Measurements from ENCODE around the gene ZNF385B. TPM values are rescaled to one million over a fixed set of nuclear protein-coding genes. Genes with fewer than 3 reads are reported as not detected.

ZNF385B gene
- total and polyA plus RNA-seq, 7 donors = 0.35 to 5.6 (median 3.0) TPM; not detected in 1

GRCh38 chr2:179438654-179439053, 422.8 kb downstream of the ZNF385B start:
- H3K36me3 ChIP-seq = no peaks in the 10 kb centered on the region
- 55 to 62% methylated on average over 4 of the region's 4 CpGs for WGBS, 2 donors
- TF ChIP-seq EP300 (IDR thresholded peaks at IDR 0.05) (no peak), CTCF (IDR thresholded peaks at IDR 0.05) (no peak), POLR2AphosphoS5 (IDR thresholded peaks at IDR 0.05) (no peak), POLR2A (IDR thresholded peaks at IDR 0.05) (no peak)
- H3K4me3 ChIP-seq = no peak overlapping the region
- no peaks in the 10 kb centered on the region for H3K9me3 ChIP-seq
- no peak for DNase-seq
- intact Hi-C loops (cut with DNase I) = no loop called here
- no peaks in the 10 kb centered on the region for H3K27me3 ChIP-seq
- no peak overlapping the region for H3K27ac ChIP-seq
- H3K4me1 ChIP-seq = no peaks in the 10 kb centered on the region

- TF ChIP-seq POLR2A (IDR thresholded peaks at IDR 0.05) (no peak), CTCF (IDR thresholded peaks at IDR 0.05) (no peak), EP300 (IDR thresholded peaks at IDR 0.05) (no peak), POLR2AphosphoS5 (IDR thresholded peaks at IDR 0.05) (no peak)
- Histone ChIP-seq H3K27me3 (no peaks in the 10 kb centered on the region), H3K4me3 (no peak overlapping the region), H3K27ac (no peak overlapping the region), H3K4me1 (no peaks in the 10 kb centered on the region), H3K9me3 (no peaks in the 10 kb centered on the region), H3K36me3 (no peaks in the 10 kb centered on the region)
- intact Hi-C loops (cut with DNase I) = no loop called here
- WGBS, 2 donors = 87 to 92% methylated on average over 3 of the region's 3 CpGs
- no peak for DNase-seq
These were observed 424.0 kb downstream of the ZNF385B start for GRCh38 chr2:179437430-179437829.

- DNase-seq = no peak
- H3K27me3 ChIP-seq = no peaks in the 10 kb centered on the region
- H3K36me3 ChIP-seq = no peaks in the 10 kb centered on the region
- no peak overlapping the region for H3K27ac ChIP-seq
- 77 to 78% methylated on average over 2 of the region's 2 CpGs for WGBS, 2 donors
- intact Hi-C loops (cut with DNase I) = no loop called here
- peak overlapping the region in 1 of 4 donors; percentile 2 for H3K4me3 ChIP-seq
- no peaks in the 10 kb centered on the region for H3K4me1 ChIP-seq
- no peaks in the 10 kb centered on the region for H3K9me3 ChIP-seq
- TF ChIP-seq CTCF (IDR thresholded peaks at IDR 0.05) = no peak
- no peak for TF ChIP-seq POLR2AphosphoS5 (IDR thresholded peaks at IDR 0.05)
- no peak for TF ChIP-seq POLR2A (IDR thresholded peaks at IDR 0.05)
- TF ChIP-seq EP300 (IDR thresholded peaks at IDR 0.05) = no peak
These were observed 425.8 kb downstream of the ZNF385B start for GRCh38 chr2:179435566-179435965.

- Histone ChIP-seq H3K27ac (no peak overlapping the region), H3K4me3 (peak overlapping the region in 1 of 4 donors; percentile 2), H3K9me3 (no peaks in the 10 kb centered on the region), H3K36me3 (no peaks in the 10 kb centered on the region), H3K4me1 (no peaks in the 10 kb centered on the region), H3K27me3 (no peaks in the 10 kb centered on the region)
- DNase-seq = no peak
- TF ChIP-seq EP300 (IDR thresholded peaks at IDR 0.05) (no peak), POLR2AphosphoS5 (IDR thresholded peaks at IDR 0.05) (no peak), CTCF (IDR thresholded peaks at IDR 0.05) (no peak), POLR2A (IDR thresholded peaks at IDR 0.05) (no peak)
- intact Hi-C loops (cut with DNase I) = no loop called here
- whole genome bisulfite sequencing, 2 donors = 87 to 89% methylated on average over 4 of the region's 4 CpGs
These were observed 426.4 kb downstream of the ZNF385B start for GRCh38 chr2:179435000-179435399.

- Histone ChIP-seq H3K27me3 (no peaks in the 10 kb centered on the region), H3K36me3 (no peaks in the 10 kb centered on the region), H3K4me3 (no peak overlapping the region), H3K27ac (no peak overlapping the region), H3K9me3 (no peaks in the 10 kb centered on the region), H3K4me1 (no peaks in the 10 kb centered on the region)
- intact Hi-C loops (cut with DNase I) = no loop called here
- 88 to 93% methylated on average over 1 of the region's 1 CpG for WGBS, 2 donors
- TF ChIP-seq POLR2A (IDR thresholded peaks at IDR 0.05) (no peak), EP300 (IDR thresholded peaks at IDR 0.05) (no peak), CTCF (IDR thresholded peaks at IDR 0.05) (no peak), POLR2AphosphoS5 (IDR thresholded peaks at IDR 0.05) (no peak)
- no peak for DNase-seq
These were observed 427.1 kb downstream of the ZNF385B start for GRCh38 chr2:179434357-179434756.
